Fibroblast of mammary gland (primary cell): Measurements from ENCODE around the gene SART3.
A peak's percentile ranks its signal among the peaks of the same experiment; 100 is the strongest.
"Not testable (repeated sequence)": the region's sequence is repeated elsewhere in the genome, so short reads cannot be mapped to it uniquely, and the experiment has no call there.

Source experiments
- DNase-seq: peaks from one replicate; pipeline ENCODE4 v3.0.0-alpha.2; 2010; ENCODE audit warnings: low read depth
- H3K4me3 ChIP-seq: 2 replicates; pipeline ENCODE4 v1.5.1; 2011; ENCODE audit warnings: low read depth, mild to moderate bottlenecking, low read length, moderate library complexity; ENCODE audit not compliant: control insufficient read depth
- CTCF ChIP-seq: conservative IDR thresholded peaks from 2 replicates; pipeline ENCODE4 v1.5.1; 2011; ENCODE audit warnings: low read depth, low read length, inconsistent platforms; ENCODE audit not compliant: control insufficient read depth, insufficient read depth

SART3 gene

GRCh38 chr12:108561852-108562347 lies 927 bp upstream of the SART3 start:
- DNase-seq: no peak
- TF ChIP-seq CTCF: no peak
- peak overlapping the region; percentile 85 for H3K4me3 ChIP-seq

- TF ChIP-seq CTCF: no peak
- peak; percentile 66 for DNase-seq
- H3K4me3 ChIP-seq: peak overlapping the region; percentile 85
Measured at GRCh38 chr12:108560321-108560721, 652 bp downstream of the SART3 start.

- peak overlapping the region; percentile 85 for H3K4me3 ChIP-seq
- no peak for TF ChIP-seq CTCF
- DNase-seq: no peak
Measured at GRCh38 chr12:108559748-108560147, 1.2 kb downstream of the SART3 start.

- H3K4me3 ChIP-seq: no peak overlapping the region
- DNase-seq: no peak
- no peak for TF ChIP-seq CTCF
Measured at GRCh38 chr12:108559007-108559655, 1.8 kb downstream of the SART3 start.

GRCh38 chr12:108555383-108555782 lies 5.6 kb downstream of the SART3 start:
- H3K4me3 ChIP-seq, DNase-seq: not testable (repeated sequence)

- no peak overlapping the region for H3K4me3 ChIP-seq
- no peak for TF ChIP-seq CTCF
- DNase-seq: no peak
Measured at GRCh38 chr12:108553799-108554198, 7.2 kb downstream of the SART3 start.

- peak; percentile 55 for DNase-seq
- H3K4me3 ChIP-seq: no peak overlapping the region
- no peak for TF ChIP-seq CTCF
Measured at GRCh38 chr12:108551535-108551934, 9.4 kb downstream of the SART3 start.
